HepG2 (cell line): Measurements from ENCODE around the gene PHKA1.

Source experiments
- EZH2 ChIP-seq: conservative IDR thresholded peaks from 2 replicates; pipeline ENCODE4 v1.6.1; 2012; ENCODE audit warnings: mild to moderate bottlenecking, low read depth, low read length, moderate library complexity
- NFE2L1 ChIP-seq: sonication (generic); formaldehyde crosslinking; IDR thresholded peaks from 2 replicates; pipeline ENCODE4 v1.4.0; 2020; ENCODE audit warnings: missing genetic modification reagents, mild to moderate bottlenecking, borderline replicate concordance
- SMAD1 ChIP-seq: sonication (generic); formaldehyde crosslinking; IDR thresholded peaks from 2 replicates; pipeline ENCODE4 v1.4.0; 2020; ENCODE audit warnings: missing genetic modification reagents, low read depth, mild to moderate bottlenecking, borderline replicate concordance
- THAP7 ChIP-seq: sonication (generic); formaldehyde crosslinking; IDR thresholded peaks from 2 replicates; pipeline ENCODE4 v1.8.1; 2023; ENCODE audit warnings: mild to moderate bottlenecking, missing genetic modification reagents
- ZNF674 ChIP-seq: sonication (generic); formaldehyde crosslinking; IDR thresholded peaks from 2 replicates; pipeline ENCODE4 v1.5.0; 2020; ENCODE audit warnings: low read depth, mild to moderate bottlenecking, missing genetic modification reagents
- TF ChIP-seq, protein P1 (sequence below): sonication (generic); formaldehyde crosslinking; IDR thresholded peaks from 2 replicates; pipeline ENCODE4 v1.5.0; 2020; ENCODE audit warnings: mild to moderate bottlenecking, missing genetic modification reagents, moderate library complexity

DNA sequence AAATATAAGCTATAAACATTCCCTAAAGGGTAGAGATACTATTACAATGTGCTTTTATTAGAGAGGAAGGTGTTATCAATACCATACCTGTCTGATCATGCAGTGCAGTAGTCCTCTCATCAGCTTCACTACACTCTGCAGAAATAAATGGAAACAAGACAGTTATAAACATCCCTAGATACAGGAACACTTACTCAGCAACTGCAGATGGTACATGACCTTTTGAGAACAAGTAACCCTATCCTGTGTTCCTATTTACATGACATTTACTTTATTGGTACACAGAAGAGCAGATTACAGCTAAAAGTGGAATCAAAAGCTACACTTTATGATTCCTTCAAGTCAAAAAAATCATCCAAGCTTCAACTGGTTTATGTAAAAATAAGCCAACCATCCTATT, 9.0 kb downstream of the PHKA1 start:
- TF ChIP-seq ZNF674 (CRISPR knock-in tag) (no peak), NFE2L1 (CRISPR knock-in tag) (no peak), EZH2 (no peak), SMAD1 (CRISPR knock-in tag) (no peak), THAP7 (CRISPR knock-in tag) (no peak)
- TF ChIP-seq, protein P1, sequence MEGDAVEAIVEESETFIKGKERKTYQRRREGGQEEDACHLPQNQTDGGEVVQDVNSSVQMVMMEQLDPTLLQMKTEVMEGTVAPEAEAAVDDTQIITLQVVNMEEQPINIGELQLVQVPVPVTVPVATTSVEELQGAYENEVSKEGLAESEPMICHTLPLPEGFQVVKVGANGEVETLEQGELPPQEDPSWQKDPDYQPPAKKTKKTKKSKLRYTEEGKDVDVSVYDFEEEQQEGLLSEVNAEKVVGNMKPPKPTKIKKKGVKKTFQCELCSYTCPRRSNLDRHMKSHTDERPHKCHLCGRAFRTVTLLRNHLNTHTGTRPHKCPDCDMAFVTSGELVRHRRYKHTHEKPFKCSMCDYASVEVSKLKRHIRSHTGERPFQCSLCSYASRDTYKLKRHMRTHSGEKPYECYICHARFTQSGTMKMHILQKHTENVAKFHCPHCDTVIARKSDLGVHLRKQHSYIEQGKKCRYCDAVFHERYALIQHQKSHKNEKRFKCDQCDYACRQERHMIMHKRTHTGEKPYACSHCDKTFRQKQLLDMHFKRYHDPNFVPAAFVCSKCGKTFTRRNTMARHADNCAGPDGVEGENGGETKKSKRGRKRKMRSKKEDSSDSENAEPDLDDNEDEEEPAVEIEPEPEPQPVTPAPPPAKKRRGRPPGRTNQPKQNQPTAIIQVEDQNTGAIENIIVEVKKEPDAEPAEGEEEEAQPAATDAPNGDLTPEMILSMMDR = no peak
